MV-4-11 (cell line): ENCODE measurements around the gene DDX10.
"Not testable (repeated sequence)": the region's sequence is repeated elsewhere in the genome, so short reads cannot be mapped to it uniquely, and the experiment has no call there.

Experiments
- DNase-seq: peaks from one replicate; lab custom pipeline; 2025; lab: John Stamatoyannopoulos, UW

The DDX10 gene

GRCh38 chr11:108664730-108665525, at the start of gene DDX10:
DDX10 (plus strand) TSS chr11:108665069; CDS start chr11:108665154, 85 bp downstream.
- DNase-seq, result peak; percentile 97

DNA sequence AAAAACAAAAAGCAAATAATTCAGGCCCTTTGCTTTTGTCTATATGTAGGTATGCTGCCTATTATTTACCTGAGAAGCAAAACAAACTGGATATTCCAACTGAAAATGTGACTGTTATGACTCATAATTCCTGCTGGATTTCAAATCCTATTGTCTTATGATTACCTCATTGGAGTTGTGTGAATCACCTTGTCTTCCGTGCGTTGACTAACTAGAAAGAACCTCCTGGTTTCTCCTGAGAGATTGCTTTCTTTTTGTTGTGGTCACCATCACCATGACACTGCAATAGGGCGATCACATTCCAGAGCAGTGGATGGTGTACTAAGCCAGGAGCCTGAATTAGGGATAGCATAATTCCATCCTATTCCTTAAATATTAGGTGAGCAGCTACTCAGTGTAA, 48.3 kb upstream of the DDX10 start:
- no peak for DNase-seq

DNA sequence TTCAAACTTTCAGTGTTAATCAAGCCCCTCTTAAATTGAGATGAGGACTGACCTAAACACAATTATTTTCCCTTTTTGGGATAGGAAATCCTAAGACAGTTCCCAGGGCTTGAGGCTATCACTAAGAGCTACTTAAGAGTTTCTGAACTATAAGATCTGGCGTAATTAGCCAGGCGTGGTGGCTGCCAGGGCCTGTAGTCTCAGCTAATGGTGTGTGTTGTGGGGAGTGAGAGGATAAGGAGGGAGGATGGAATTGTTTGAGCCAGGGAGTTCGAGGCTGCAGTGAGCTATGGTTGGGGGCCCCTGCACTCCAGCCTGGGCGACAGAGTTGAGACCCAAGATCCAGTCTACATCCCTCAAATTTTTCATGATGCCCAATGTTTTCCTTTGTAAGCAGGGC, 47.8 kb upstream of the DDX10 start:
- DNase-seq, result no peak

DNA sequence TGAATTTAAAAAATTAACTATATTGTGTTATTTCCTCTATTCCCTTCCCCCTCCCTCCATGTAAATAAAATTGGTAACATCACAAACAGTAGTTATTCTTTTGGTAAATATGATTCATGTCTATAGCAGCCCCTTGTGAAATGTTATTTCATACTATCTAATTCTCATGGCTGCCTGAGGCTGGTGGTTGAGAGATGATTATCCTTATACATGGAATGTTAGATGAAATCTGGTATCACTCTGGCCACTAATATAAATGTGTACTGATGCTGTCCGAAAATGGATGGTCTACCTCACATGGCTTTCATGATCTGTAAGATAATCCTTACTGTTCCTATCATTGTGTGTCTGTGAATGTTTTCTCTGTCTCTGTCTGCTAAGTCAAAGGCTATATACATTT, 46.3 kb upstream of the DDX10 start:
- no peak for DNase-seq

- DNase-seq, result peak; percentile 73
Measured at GRCh38 chr11:108620958-108621772, 43.7 kb upstream of the DDX10 start.

DNA sequence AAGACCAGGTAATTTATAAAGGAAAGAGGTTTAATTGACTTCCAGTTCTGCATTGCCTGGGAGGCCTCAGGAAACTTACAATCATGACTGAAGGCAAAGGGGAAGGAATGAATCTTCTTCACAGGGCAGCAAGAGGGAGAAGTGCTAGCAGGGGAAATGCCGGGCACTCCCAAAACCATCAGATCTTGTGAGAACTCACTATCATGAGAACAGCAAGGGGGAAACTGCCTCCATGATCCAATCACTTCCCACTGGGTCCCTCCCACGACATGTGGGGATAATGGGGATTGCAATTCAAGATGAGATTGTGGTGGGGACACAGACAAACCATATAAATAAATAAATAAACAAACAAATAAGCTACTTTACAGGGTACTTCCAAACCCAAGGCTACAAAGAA, 42.5 kb upstream of the DDX10 start:
- peak; percentile 17 for DNase-seq

GRCh38 chr11:108624196-108624925, 40.5 kb upstream of the DDX10 start:
- DNase-seq, result no peak

- no peak for DNase-seq
Measured at GRCh38 chr11:108628326-108628725, 36.5 kb upstream of the DDX10 start.

GRCh38 chr11:108628812-108629211, 36.1 kb upstream of the DDX10 start:
- no peak for DNase-seq

GRCh38 chr11:108629274-108629673, 35.6 kb upstream of the DDX10 start:
- no peak for DNase-seq

DNA sequence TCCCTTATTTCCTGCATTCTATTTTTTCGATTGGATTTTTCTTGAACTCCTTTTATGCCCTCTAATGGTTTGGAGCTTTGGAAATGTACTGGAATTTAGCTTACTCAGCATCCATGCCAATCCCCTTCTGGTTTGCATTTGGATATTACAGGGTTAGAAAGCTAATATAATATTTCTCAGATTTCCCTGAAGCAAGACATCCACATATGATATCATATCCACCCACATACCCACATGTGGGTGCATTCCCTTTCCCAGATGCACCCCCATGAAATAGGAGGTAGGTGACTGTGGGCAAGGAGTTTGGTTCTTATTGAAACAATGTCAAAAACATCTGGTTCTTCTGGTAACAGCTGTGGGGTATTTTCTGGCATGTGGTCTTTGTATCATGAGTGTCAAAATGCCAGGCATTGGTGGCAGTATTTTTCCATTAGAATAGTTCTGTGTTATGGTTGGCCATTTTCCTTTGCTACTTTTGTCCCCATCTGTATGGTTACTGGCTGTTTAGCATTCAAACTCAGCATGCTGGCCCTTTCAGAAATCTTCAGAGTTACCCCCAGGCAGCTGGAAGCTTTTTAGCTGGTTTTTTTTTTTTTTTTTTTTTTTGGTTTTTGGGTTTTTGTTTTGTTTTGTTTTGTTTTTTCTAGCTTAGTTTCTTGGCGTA, 32.7 kb upstream of the DDX10 start:
- DNase-seq, result no peak

- no peak for DNase-seq
Measured at GRCh38 chr11:108635106-108635505, 29.8 kb upstream of the DDX10 start.

DNA sequence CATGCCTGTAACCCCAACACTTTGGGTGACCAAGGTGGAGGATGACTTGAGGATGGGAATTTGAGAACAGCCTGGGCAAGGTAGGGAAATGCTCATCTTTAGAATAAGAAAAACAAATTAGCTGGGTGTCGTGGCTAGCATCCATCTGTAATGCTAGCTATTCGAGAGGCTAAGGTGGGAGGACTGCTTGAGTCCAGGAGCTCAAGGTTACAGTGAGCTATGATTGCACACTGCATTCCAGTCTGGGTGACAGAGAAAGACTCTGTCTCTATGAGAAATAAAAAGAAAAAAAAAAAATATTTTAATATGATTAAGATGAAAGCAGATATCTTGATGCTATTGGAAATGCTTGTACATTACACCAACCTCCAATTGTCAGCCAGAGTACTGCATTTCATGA, 28.6 kb upstream of the DDX10 start:
- no peak for DNase-seq

DNA sequence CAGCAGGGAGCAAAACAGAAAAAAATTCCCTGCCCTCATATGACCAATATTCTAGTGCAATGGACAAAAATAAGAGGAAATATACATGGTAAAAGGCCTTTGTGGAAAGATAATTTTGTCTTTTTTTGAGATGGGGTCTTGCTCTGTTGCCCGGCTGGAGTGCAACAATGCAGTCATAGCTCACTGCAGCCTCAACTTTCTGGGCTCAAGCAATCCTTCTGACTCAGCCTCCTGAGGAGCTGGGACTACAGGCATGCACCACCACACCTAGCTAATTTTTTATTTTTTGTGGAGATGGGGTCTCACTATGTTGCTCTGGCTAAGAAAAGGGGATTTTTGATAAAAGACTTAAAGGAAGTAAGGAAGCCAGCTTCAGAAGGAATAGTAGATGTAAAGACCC, 25.7 kb upstream of the DDX10 start:
- no peak for DNase-seq

- not testable (repeated sequence) for DNase-seq
Measured at GRCh38 chr11:108641752-108642151, 23.1 kb upstream of the DDX10 start.

GRCh38 chr11:108643974-108644373, 20.9 kb upstream of the DDX10 start:
- DNase-seq, result no peak

GRCh38 chr11:108645970-108646369, 18.9 kb upstream of the DDX10 start:
- DNase-seq, result no peak

- DNase-seq, result no peak
Measured at GRCh38 chr11:108647387-108647700, 17.5 kb upstream of the DDX10 start.

DNA sequence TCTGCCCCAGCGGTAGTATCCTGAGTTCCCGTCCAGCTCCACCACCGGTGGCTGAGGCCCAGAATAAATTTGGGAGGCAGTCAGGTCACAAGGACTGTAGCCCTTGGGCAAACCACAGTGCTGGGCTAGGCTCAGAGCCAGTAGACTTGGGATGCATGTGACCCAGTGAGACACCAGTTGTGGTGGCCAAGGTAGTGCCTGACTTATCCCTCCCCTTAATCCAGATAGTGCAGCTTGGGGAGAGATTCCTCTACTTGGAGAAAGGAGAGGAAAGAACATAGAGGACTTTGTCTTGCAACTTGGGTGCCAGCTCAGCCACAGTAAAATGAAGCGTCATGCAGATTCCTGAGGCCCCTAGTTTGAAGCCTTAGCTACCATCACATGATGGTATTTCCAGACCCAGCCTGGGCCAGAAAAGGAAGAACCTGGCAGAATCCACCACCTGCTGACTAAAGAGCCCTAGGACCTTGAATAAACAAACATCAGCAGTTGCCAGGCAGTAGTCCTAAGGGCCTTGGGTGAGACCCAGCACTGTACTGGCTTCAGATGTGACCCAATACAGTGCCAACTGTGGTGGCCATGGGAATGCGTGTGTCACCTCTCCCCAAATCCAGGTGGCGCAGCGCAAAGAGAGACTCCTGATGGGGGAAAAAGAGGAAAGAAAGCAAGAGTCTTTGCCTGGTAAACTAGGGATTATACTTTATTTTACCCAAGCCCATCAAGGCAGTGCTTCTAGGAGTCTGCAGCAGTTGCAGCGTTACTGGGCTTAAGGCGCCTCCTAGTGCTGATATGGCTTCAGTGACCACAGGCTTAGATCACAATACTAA, 17.0 kb upstream of the DDX10 start:
- peak; percentile 52 for DNase-seq

- DNase-seq, result no peak
Measured at GRCh38 chr11:108648528-108648885, 16.4 kb upstream of the DDX10 start.

DNA sequence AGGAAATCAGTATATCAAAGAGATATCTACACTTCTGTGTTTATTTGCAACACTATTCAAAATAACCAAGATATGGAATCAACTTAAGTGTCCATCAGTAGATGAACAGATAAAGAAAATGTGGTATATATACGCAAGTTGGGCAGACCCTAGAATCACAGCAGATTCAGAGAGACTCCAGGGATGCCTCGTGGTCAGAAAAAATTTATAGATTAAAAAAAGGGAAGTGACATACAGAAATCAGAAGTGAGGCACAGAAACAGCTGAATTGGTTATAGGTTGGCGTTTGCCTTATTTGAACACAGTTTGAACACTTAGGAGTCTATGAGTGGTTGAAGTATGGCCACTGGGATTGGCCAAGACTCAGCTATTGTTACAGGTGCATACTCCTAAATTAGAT, 10.8 kb upstream of the DDX10 start:
- DNase-seq, result peak; percentile 51
